HepG2 (cell line): ENCODE measurements around the gene PIR. TPM values are rescaled to one million over a fixed set of nuclear protein-coding genes. Genes with fewer than 3 reads are reported as not detected.

Source experiments
- ATAC-seq: fragments of 200-7000 bp; cut with Tn5 transposase; 3 replicates; pipeline ENCODE4 v1.9.1; 2020; ENCODE audit warnings: mild to moderate bottlenecking, moderate library complexity
- BruUV-seq: library from RNA; stranded (reverse); fragments of 400-500 nt; replicated peaks from 2 replicates; lab custom pipeline; 2021; lab: Mats Ljungman, UMichigan
- CTCF ChIA-PET: fragments of 300-600 bp; formaldehyde crosslinking; extraction: SDS; loops from one replicate; lab custom pipeline; 2021; ENCODE audit warnings: low total read pairs, inconsistent platforms, low intra/inter-chr PET ratio; lab: Yijun Ruan, JAX
- POLR2A ChIA-PET: fragments of 350-600 bp; sonication (Branson Sonifier 250); formaldehyde crosslinking; loops from one replicate; lab custom pipeline; 2020; ENCODE audit warnings: antibody characterized with exemption, inconsistent platforms; lab: Yijun Ruan, JAX
- DNase-seq: peaks from one replicate; pipeline ENCODE4 v3.0.0-alpha.2; 2015; ENCODE audit warnings: low spot score
- FAIRE-seq: peaks from 3 replicates; lab custom pipeline; 2011; peaks lifted over from hg19 to GRCh38; lab: Jason Lieb, UNC
- H2AFZ ChIP-seq: one replicate; pipeline ENCODE4 v1.6.1; 2011; ENCODE audit warnings: low read length, inconsistent platforms
- H3K27ac ChIP-seq: fragments of 300-600 bp; 3 replicates; pipeline ENCODE4 v1.8.0; 2011; ENCODE audit warnings: mixed run types, mild to moderate bottlenecking, mixed read lengths, low read length, inconsistent platforms; ENCODE audit not compliant: insufficient read depth; ENCODE audit errors: extremely low read length
- H3K27me3 ChIP-seq, 2 experiments: fragments of 200-600 bp in 1 of 2; 2 replicates in 1 of 2; 3 replicates in 1 of 2; pipeline versions ENCODE4 v1.6.0 to v1.8.0; 2011; ENCODE audit warnings: low read length in 2 of 2, mild to moderate bottlenecking in 2 of 2, moderate library complexity in 2 of 2, inconsistent platforms in 1 of 2; ENCODE audit not compliant: insufficient read depth in 2 of 2, control insufficient read depth in 1 of 2
- H3K36me3 ChIP-seq, 2 experiments: fragments of 200-600 bp in 1 of 2; replicated peaks in 1 of 2; 2 replicates in 1 of 2; 3 replicates in 1 of 2; pipeline versions ENCODE4 v1.5.1 to v1.8.0; 2011; ENCODE audit warnings: low read length in 2 of 2, inconsistent platforms in 1 of 2; ENCODE audit not compliant: insufficient read depth in 2 of 2, control insufficient read depth in 1 of 2
- H3K4me1 ChIP-seq: 2 replicates; pipeline ENCODE4 v1.5.1; 2012; ENCODE audit warnings: low read length, inconsistent platforms; ENCODE audit not compliant: insufficient read depth
- H3K4me2 ChIP-seq: 2 replicates; pipeline ENCODE4 v1.6.0; 2011; ENCODE audit warnings: low read depth, low read length, inconsistent platforms
- H3K4me3 ChIP-seq, 3 experiments: fragments of 200-600 bp in 1 of 3; sonication (generic), shearing (Covaris generic) in 1 of 3; replicated peaks in 1 of 3; 2 replicates each; pipeline ENCODE4 v1.5.1; 2011 to 2016; ENCODE audit warnings: low read length in 3 of 3, inconsistent platforms in 2 of 3, low read depth in 2 of 3, mild to moderate bottlenecking in 2 of 3, control low read depth in 1 of 3, mixed read lengths in 1 of 3; ENCODE audit not compliant: insufficient read depth in 1 of 3
- H3K79me2 ChIP-seq: one replicate; pipeline ENCODE4 v1.6.1; 2011; ENCODE audit warnings: low read length, inconsistent platforms; ENCODE audit not compliant: insufficient read depth
- H3K9ac ChIP-seq: 2 replicates; pipeline ENCODE4 v1.6.0; 2011; ENCODE audit warnings: mild to moderate bottlenecking, low read depth, low read length, inconsistent platforms; ENCODE audit not compliant: insufficient read depth
- H3K9me3 ChIP-seq: 2 replicates; pipeline ENCODE4 v1.5.1; 2012; ENCODE audit warnings: mild to moderate bottlenecking, low read length
- H4K20me1 ChIP-seq: 2 replicates; pipeline ENCODE4 v1.6.0; 2011; ENCODE audit warnings: inconsistent platforms, mild to moderate bottlenecking, low read length, moderate library complexity; ENCODE audit not compliant: insufficient read depth
- ARNTL ChIP-seq: sonication (generic); formaldehyde crosslinking; IDR thresholded peaks from 2 replicates; pipeline ENCODE4 v1.4.0; 2020; ENCODE audit warnings: mild to moderate bottlenecking, missing genetic modification reagents
- DMAP1 ChIP-seq: IDR thresholded peaks from 2 replicates; pipeline ENCODE4 v1.6.1; 2016
- EEA1 ChIP-seq: sonication (generic); formaldehyde crosslinking; IDR thresholded peaks from 2 replicates; pipeline ENCODE4 v1.5.1; 2020; ENCODE audit warnings: mild to moderate bottlenecking, missing genetic modification reagents, borderline replicate concordance
- ERF ChIP-seq: IDR thresholded peaks from 2 replicates; pipeline ENCODE4 v1.6.1; 2018; ENCODE audit warnings: missing biosample characterization, missing genetic modification reagents
- IKZF4 ChIP-seq: sonication (generic); formaldehyde crosslinking; IDR thresholded peaks from 2 replicates; pipeline ENCODE4 v1.5.1; 2020; ENCODE audit warnings: borderline replicate concordance, mild to moderate bottlenecking, low read depth, missing genetic modification reagents; ENCODE audit errors: not compliant biosample characterization
- IKZF5 ChIP-seq: IDR thresholded peaks from 2 replicates; pipeline ENCODE4 v1.6.1; 2018; ENCODE audit warnings: missing genetic modification reagents, mild to moderate bottlenecking, missing compliant biosample characterization
- NR2F2 ChIP-seq: IDR thresholded peaks from 2 replicates; pipeline ENCODE4 v1.6.1; 2012; ENCODE audit warnings: low read depth, inconsistent platforms, borderline replicate concordance
- POLR2A ChIP-seq, 2 experiments: IDR thresholded peaks; 2 replicates each; pipeline ENCODE4 v1.6.1; 2011; ENCODE audit warnings: low read depth in 2 of 2, low read length in 2 of 2, mild to moderate bottlenecking in 1 of 2, moderate library complexity in 1 of 2; ENCODE audit not compliant: insufficient read depth in 1 of 2
- SMC3 ChIP-seq: IDR thresholded peaks from 2 replicates; pipeline ENCODE4 v1.6.1; 2011; ENCODE audit warnings: low read length, improper control_type of control experiment
- STAT5B ChIP-seq: sonication (generic); formaldehyde crosslinking; IDR thresholded peaks from 2 replicates; pipeline ENCODE4 v1.4.0; 2020; ENCODE audit warnings: missing genetic modification reagents
- USF2 ChIP-seq, 2 experiments: sonication (generic) in 1 of 2; formaldehyde crosslinking in 1 of 2; IDR thresholded peaks; 2 replicates each; pipeline versions ENCODE4 v1.5.1 to v1.6.1; 2011 to 2020; ENCODE audit warnings: borderline replicate concordance in 1 of 2, low read depth in 1 of 2, low read length in 1 of 2, mild to moderate bottlenecking in 1 of 2, missing genetic modification reagents in 1 of 2, moderate library complexity in 1 of 2
- ZNF12 ChIP-seq: sonication (generic); formaldehyde crosslinking; IDR thresholded peaks from 2 replicates; pipeline ENCODE4 v1.5.0; 2020; ENCODE audit warnings: missing genetic modification reagents
- ZNF44 ChIP-seq: sonication (generic); formaldehyde crosslinking; IDR thresholded peaks from 2 replicates; pipeline ENCODE4 v1.5.1; 2020; ENCODE audit warnings: mild to moderate bottlenecking, missing genetic modification reagents
- ZNF451 ChIP-seq: sonication (generic); formaldehyde crosslinking; IDR thresholded peaks from 2 replicates; pipeline ENCODE4 v1.5.0; 2020; ENCODE audit warnings: mild to moderate bottlenecking, missing genetic modification reagents
- ZNF512 ChIP-seq: sonication (generic); formaldehyde crosslinking; IDR thresholded peaks from 2 replicates; pipeline ENCODE4 v1.4.0; 2020; ENCODE audit warnings: mild to moderate bottlenecking, missing genetic modification reagents
- WGBS: methylation state at CpG from one replicate; pipeline ENCODE4 v1.1.6; 2017; ENCODE audit warnings: low lambda C conversion rate; 5-methylcytosine and 5-hydroxymethylcytosine counted together
- in situ Hi-C: cut with HindIII; loops from 2 replicates; pipeline ENCODE4 v1.10.0; 2017; ENCODE audit warnings: low pct_unique_long_range_greater_than_20kb; ENCODE audit not compliant: extremely low pct_ligation_motif_present
- intact Hi-C: fragments of 100-400 bp; cut with micrococcal nuclease; formaldehyde crosslinking; loops from one replicate; pipeline ENCODE4 v1.10.0; 2022; ENCODE audit not compliant: unreplicated experiment
- polyA plus RNA-seq, 8 experiments: library from polyadenylated mRNA; depleted of rRNA in 3 of 8; stranded (reverse) in 7 of 8; unstranded in 1 of 8; fragments of >200 nt; fragmentation: Illumina TruSeq in 4 of 8; extraction: Trizol in 4 of 8; gene quantifications; 2 replicates each; pipeline versions ENCODE4 v1.2.1 to v1.2.3, GENCODE V29; 2011 to 2016; ENCODE audit warnings: low read depth in 4 of 8, missing spikeins in 1 of 8, mixed read lengths in 1 of 8; ENCODE audit not compliant: insufficient read depth in 1 of 8
- total RNA-seq, 5 experiments: library from RNA; depleted of rRNA; stranded (reverse); fragments of >200 nt; fragmentation: Illumina TruSeq; extraction: Trizol; gene quantifications; 2 replicates each; pipeline ENCODE4 v1.2.3, GENCODE V29; 2016; ENCODE audit warnings: low read depth in 1 of 5
- TF ChIP-seq, protein P1 (sequence below): sonication (generic); formaldehyde crosslinking; IDR thresholded peaks from 2 replicates; pipeline ENCODE4 v1.5.1; 2020; ENCODE audit warnings: mild to moderate bottlenecking, missing genetic modification reagents, moderate library complexity

Gene PIR
- total and polyA plus RNA-seq, 2 of the 13 experiments (the other 11 are each of a cell fraction or from before 2014, with no cell fraction given), result 12.2 to 38.0 TPM

DNA sequence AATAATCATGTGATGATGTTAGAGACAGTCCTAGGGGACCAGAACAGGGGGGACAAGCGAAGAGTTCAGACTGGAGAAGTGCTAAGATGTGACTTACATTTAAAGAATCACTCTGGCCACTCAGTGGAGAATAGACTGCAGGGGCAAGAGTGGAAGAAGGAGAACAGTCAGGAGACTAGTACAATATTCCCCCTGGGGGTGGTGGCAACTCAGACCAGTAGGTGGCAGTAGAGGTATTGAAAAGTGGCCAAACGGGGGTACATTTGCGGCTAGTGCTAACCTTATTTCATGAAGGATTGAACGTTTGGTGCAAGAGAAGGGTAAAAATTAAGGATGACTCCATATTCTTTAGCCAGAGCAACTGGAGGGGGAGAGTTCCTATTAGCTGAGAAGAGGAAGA is 4.7 kb upstream of the PIR start (continued):
- TF ChIP-seq SMC3 (peak; percentile 49; the same call in 1 of the 2 replicates), STAT5B (CRISPR knock-in tag) (no peak), IKZF4 (no peak), ERF (CRISPR knock-in tag) (no peak)

DNA sequence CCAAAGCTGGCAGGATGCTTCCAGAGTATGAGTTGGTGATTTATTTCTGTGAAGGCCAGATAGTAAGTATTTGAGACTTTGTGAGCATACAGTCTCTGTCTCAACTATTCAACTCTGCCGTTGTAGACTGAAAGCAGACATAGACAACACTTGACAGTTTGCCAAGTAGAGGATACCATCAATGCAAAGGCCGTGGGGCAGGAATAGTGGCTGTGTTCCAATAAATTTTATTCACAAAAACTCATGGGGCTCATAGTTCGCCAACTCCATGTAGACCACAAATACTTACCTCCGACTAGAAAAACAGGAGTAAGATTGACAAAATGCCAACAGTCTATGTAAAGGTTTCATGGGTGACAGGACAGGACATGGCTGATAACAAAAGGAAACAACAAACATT is 3.7 kb upstream of the PIR start:
- no peak overlapping the region for H2AFZ ChIP-seq
- BruUV-seq, result no TSS peak
- no peak overlapping the region for H3K4me3 ChIP-seq
- no peaks in the 10 kb centered on the region for H3K9me3 ChIP-seq
- H4K20me1 ChIP-seq, result no peaks in the 10 kb centered on the region
- ATAC-seq (no peak), DNase-seq (no peak), FAIRE-seq (no peak)
- peaks cover 20% of the 10 kb centered on the region for H3K4me1 ChIP-seq
- no peak overlapping the region for H3K9ac ChIP-seq
- H3K27me3 ChIP-seq, result no peaks in the 10 kb centered on the region
- WGBS, result 29% methylated on average over 4 of the region's 4 CpGs
- in situ Hi-C loops, result no loop called here
- H3K4me2 ChIP-seq, result no peak overlapping the region
- H3K79me2 ChIP-seq, result no peaks in the 10 kb centered on the region
- CTCF ChIA-PET, result interaction anchor here (2.0 kb wide), 1 partner anchor 68 kb away, joined by 6 read pairs; no protein-coding TSS in a partner anchor
- intact Hi-C loops, result loop anchor here (10.0 kb wide), 1 partner anchor 148 kb away; no protein-coding TSS in a partner anchor
- H3K27ac ChIP-seq, result no peak overlapping the region
- no peaks in the 10 kb centered on the region for H3K36me3 ChIP-seq
- POLR2A ChIA-PET, result no interaction called here
- TF ChIP-seq IKZF5 (CRISPR knock-in tag), result no peak
- no peak for TF ChIP-seq ZNF44 (CRISPR knock-in tag)
- TF ChIP-seq ZNF451 (CRISPR knock-in tag), result no peak
- no peak for TF ChIP-seq EEA1 (CRISPR knock-in tag)
- TF ChIP-seq DMAP1 (CRISPR knock-in tag), result no peak
- no peak for TF ChIP-seq ZNF12
- TF ChIP-seq POLR2A (IDR thresholded peaks at IDR 0.05; ENCODE audit: insufficient read depth in 1 of 2, low read depth in 2 of 2, low read length in 2 of 2), result no peak
- TF ChIP-seq, protein P1, sequence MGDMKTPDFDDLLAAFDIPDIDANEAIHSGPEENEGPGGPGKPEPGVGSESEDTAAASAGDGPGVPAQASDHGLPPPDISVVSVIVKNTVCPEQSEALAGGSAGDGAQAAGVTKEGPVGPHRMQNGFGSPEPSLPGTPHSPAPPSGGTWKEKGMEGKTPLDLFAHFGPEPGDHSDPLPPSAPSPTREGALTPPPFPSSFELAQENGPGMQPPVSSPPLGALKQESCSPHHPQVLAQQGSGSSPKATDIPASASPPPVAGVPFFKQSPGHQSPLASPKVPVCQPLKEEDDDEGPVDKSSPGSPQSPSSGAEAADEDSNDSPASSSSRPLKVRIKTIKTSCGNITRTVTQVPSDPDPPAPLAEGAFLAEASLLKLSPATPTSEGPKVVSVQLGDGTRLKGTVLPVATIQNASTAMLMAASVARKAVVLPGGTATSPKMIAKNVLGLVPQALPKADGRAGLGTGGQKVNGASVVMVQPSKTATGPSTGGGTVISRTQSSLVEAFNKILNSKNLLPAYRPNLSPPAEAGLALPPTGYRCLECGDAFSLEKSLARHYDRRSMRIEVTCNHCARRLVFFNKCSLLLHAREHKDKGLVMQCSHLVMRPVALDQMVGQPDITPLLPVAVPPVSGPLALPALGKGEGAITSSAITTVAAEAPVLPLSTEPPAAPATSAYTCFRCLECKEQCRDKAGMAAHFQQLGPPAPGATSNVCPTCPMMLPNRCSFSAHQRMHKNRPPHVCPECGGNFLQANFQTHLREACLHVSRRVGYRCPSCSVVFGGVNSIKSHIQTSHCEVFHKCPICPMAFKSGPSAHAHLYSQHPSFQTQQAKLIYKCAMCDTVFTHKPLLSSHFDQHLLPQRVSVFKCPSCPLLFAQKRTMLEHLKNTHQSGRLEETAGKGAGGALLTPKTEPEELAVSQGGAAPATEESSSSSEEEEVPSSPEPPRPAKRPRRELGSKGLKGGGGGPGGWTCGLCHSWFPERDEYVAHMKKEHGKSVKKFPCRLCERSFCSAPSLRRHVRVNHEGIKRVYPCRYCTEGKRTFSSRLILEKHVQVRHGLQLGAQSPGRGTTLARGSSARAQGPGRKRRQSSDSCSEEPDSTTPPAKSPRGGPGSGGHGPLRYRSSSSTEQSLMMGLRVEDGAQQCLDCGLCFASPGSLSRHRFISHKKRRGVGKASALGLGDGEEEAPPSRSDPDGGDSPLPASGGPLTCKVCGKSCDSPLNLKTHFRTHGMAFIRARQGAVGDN (CRISPR knock-in tag), result no peak
- TF ChIP-seq NR2F2, result no peak
- no peak for TF ChIP-seq ARNTL (CRISPR knock-in tag)
- no peak for TF ChIP-seq ZNF512
- TF ChIP-seq USF2 (IDR thresholded peaks at IDR 0.05; ENCODE audit: low read depth, low read length), result no peak
- TF ChIP-seq USF2 (CRISPR knock-in tag; IDR thresholded peaks at IDR 0.05; ENCODE audit: borderline replicate concordance), result no peak
